Activated CD4-positive, alpha-beta T cell treated with anti-CD3 and anti-CD28 coated beads for 36 hours (primary cell): ENCODE results near the gene PNLIP. TPM values are rescaled to one million over a fixed set of nuclear protein-coding genes. Genes with fewer than 3 reads are reported as not detected.

ENCODE experiments used
- ATAC-seq: fragments of 200-7000 bp; cut with Tn5 transposase; one replicate; pipeline ENCODE4 v1.10.0; 2021; ENCODE audit warnings: mild to moderate bottlenecking, moderate library complexity
- CTCF ChIA-PET: fragments of 350-600 bp; sonication (Branson Sonifier 250); formaldehyde crosslinking; loops from one replicate; lab custom pipeline; 2021; ENCODE audit warnings: antibody characterized with exemption; lab: Charles Lee
- POLR2A ChIA-PET: fragments of 350-600 bp; sonication (Branson Sonifier 250); formaldehyde crosslinking; loops from one replicate; lab custom pipeline; 2021; ENCODE audit warnings: antibody characterized with exemption, inconsistent platforms; lab: Charles Lee
- DNase-seq: peaks from one replicate; pipeline ENCODE4 v3.0.0-alpha.2; 2020
- H3K27ac Mint-ChIP-seq: one replicate; pipeline ENCODE4 v1.8.0; 2021; ENCODE audit warnings: mixed read lengths
- H3K27me3 Mint-ChIP-seq: one replicate; pipeline ENCODE4 v1.8.0; 2021; ENCODE audit warnings: mixed read lengths
- H3K36me3 Mint-ChIP-seq: one replicate; pipeline ENCODE4 v1.8.0; 2021; ENCODE audit warnings: low read depth, mixed read lengths
- H3K4me1 Mint-ChIP-seq: one replicate; pipeline ENCODE4 v1.8.0; 2021; ENCODE audit warnings: mixed read lengths
- H3K4me3 Mint-ChIP-seq: one replicate; pipeline ENCODE4 v1.8.0; 2021; ENCODE audit warnings: mild to moderate bottlenecking, moderate library complexity, mixed read lengths
- H3K9me3 Mint-ChIP-seq: one replicate; pipeline ENCODE4 v1.8.0; 2021; ENCODE audit warnings: low read depth, mixed read lengths
- intact Hi-C, 2 experiments: fragments of 100-400 bp; cut with DNase I in 1 of 2; cut with micrococcal nuclease in 1 of 2; formaldehyde crosslinking; loops; one replicate each; pipeline versions ENCODE4 v1.14.2 to v1.15.1; 2022 to 2024; cut with DNase I, micrococcal nuclease
- total RNA-seq, 2 experiments: library from RNA; stranded (reverse); gene quantifications; one replicate each; pipeline ENCODE4 v1.2.3, GENCODE V29; 2021

Gene PNLIP
- total RNA-seq, 2 experiments from 2014 or later = not detected

GRCh38 chr10:116587878-116588591 lies 42.3 kb downstream of the PNLIP start:
- Mint-ChIP-seq H3K36me3 (no peaks in the 10 kb centered on the region), H3K27me3 (no peaks in the 10 kb centered on the region), H3K9me3 (peaks cover 2% of the 10 kb centered on the region), H3K27ac (no peak overlapping the region), H3K4me3 (no peak overlapping the region), H3K4me1 (no peaks in the 10 kb centered on the region)
- ATAC-seq (no peak), DNase-seq (no peak)
- CTCF ChIA-PET = no interaction called here
- POLR2A ChIA-PET = no interaction called here
- intact Hi-C loops = no loop called here

DNA sequence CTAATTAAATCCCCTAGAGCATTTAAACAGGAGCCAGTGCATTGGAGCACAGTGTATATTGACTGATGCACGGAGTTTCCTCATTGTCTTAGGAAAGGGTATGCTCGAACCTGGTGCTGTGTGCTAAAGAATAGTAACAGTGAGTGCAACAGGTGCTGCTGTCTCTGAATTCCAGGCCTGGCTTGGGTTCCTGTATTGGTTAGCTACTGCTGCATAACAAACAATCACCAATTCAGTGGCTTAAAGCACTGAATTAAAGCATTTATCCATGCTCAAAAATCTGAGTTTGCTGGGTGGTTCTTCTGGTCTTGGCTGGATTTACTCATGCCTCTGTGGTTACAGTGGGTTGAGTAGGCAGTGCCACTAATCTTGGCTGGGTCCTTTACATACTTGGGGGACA lies 43.3 kb downstream of the PNLIP start:
- ATAC-seq = no peak
- H3K9me3 Mint-ChIP-seq = peaks cover 2% of the 10 kb centered on the region

DNA sequence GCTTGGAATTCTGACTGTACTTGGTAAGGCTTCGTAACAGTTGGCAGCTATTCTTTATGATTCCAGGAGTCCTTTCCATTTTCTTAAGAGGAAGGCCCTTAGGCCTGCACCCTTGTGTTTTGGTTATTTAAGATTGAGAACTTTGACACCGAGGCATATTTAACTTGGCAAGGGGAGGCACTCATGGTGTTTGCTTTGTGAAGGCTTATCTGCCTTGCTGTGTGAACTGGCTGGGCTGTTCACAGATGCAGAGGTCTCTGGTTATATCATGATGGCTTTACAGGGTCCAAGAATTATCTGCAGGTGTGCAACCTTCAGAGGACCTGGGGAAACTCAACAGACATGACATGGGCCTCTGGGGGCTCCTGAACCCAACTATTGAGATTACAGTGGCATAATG lies 44.2 kb downstream of the PNLIP start:
- no peak for DNase-seq
- Mint-ChIP-seq H3K27ac (no peak overlapping the region), H3K4me3 (no peak overlapping the region), H3K9me3 (peaks cover 2% of the 10 kb centered on the region), H3K4me1 (no peaks in the 10 kb centered on the region), H3K27me3 (peaks cover 3% of the 10 kb centered on the region), H3K36me3 (no peaks in the 10 kb centered on the region)
- ChIA-PET CTCF (no interaction called here), POLR2A (no interaction called here)
- no peak for ATAC-seq
- intact Hi-C loops = no loop called here

More for the DNA sequence above, 43.3 kb downstream of the PNLIP start:
- Mint-ChIP-seq H3K4me1 (no peaks in the 10 kb centered on the region), H3K27me3 (peaks cover 3% of the 10 kb centered on the region), H3K4me3 (no peak overlapping the region), H3K36me3 (no peaks in the 10 kb centered on the region), H3K27ac (no peak overlapping the region)
- intact Hi-C loops = no loop called here
- DNase-seq = no peak
- POLR2A ChIA-PET = no interaction called here
- CTCF ChIA-PET = no interaction called here

DNA sequence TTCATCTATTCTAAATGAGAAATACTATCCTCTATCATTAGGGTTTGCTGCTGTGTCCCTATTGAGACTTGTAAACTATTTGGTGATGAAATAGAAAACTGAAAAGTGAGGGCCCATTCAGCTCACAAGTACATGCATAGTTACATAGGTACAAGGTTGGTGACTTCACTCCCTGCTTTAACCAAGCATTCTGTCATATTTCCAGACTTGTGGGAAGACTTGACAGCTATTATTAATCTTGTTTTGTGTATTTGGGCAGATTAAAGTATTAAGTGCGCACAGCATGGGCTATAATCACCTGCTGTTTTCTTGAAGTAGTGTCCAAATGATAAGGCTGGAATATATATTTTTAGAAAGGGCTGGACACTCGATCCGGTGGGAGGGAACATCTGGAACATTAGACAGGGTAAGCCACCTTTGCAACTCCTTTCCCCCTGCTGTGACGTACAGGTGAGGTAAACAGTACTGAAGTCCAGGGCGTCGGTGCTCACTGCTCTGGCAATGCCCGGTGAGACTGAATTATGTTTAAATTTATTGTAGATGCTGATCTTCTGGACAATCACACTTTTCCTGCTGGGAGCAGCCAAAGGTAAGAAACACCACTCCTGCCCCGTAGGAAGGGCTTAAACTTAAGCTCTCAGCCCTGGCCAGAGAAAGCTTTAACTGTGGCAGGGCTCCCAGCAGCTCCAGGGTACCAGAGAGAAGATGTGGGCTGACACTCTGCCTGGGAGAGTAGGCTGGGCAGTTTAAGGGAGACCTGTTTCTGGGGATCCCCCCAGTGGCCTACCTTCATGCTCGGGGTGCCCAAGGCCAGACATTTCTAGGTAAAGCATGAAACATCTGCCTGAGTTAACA lies 45.1 kb downstream of the PNLIP start, which contains the start of gene PNLIPRP1:
PNLIPRP1 (plus strand) TSS at position 370 of the 855 bp plus-strand sequence; CDS start at position 541, 171 bp downstream.
- intact Hi-C loops = no loop called here
- CTCF ChIA-PET = interaction anchor here (0.6 kb wide), 1 partner anchor 120 kb away, joined by 3 read pairs; no protein-coding TSS in a partner anchor

DNA sequence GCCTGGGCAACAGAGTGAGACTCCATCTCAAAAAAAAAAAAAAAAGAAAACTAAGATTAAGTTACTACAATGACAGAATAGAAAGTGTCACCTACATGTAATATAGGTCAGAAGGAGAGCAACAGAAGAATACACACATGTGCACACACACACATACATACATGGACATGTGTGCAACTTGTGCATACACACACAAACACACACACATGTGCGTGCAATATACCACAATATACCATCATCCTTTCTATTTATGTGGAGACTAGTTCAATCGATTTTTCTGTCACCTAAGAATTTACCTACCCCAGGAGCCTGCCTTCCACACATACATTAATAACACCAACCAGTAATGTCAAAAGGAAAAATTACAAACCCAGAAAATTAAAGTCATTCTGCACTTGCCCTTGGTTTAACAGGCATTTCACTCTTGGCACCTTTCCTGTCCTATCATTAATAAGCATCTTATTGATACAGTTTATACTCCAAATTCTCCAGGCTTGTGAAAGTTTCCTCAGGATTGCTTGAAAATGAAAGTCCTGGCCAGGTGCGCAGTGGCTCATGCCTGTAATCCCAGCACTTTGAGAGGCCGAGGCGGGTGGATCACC lies 47.5 kb downstream of the PNLIP start:
- CTCF ChIA-PET = interaction anchor here (0.6 kb wide), 1 partner anchor 89 kb away, joined by 6 read pairs; no protein-coding TSS in a partner anchor
- ATAC-seq (no peak), DNase-seq (no peak)

More for the DNA sequence above, 45.1 kb downstream of the PNLIP start, which contains the start of gene PNLIPRP1:
- Mint-ChIP-seq H3K27ac (no peak within 1 kb of the TSS), H3K9me3 (peaks cover 2% of the 10 kb centered on the region), H3K36me3 (no peaks in the 10 kb centered on the region), H3K4me3 (no peak within 1 kb of the TSS), H3K27me3 (peaks cover 3% of the 10 kb centered on the region), H3K4me1 (no peaks in the 10 kb centered on the region)
- POLR2A ChIA-PET = no interaction called here
- no peak for ATAC-seq
- DNase-seq = no peak

DNA sequence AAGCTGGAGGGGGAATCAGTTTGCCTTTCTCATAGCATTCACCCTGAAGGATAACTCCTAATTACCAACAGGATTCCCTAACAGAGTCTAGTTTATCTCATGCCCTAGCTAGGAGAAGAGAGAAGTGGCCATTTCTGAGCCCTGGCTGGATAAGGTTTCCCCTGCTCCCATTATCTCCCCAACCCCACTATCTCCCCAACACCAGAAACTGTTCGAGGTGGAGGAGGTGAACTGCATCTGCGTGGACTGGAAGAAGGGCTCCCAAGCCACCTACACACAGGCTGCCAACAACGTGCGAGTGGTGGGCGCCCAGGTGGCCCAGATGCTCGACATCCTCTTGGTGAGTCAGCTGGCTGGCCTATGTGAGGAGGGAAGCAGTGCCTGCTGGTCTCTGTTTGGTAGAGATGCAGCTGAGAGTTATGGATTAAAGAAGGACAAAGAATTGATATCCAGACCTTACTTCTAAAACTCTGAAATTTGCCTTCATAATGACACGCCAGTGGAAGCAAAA lies 48.8 kb downstream of the PNLIP start:
- DNase-seq (no peak), ATAC-seq (no peak)
- Mint-ChIP-seq H3K27me3 (peaks cover 3% of the 10 kb centered on the region), H3K4me3 (no peak overlapping the region), H3K4me1 (no peaks in the 10 kb centered on the region), H3K27ac (no peak overlapping the region), H3K36me3 (no peaks in the 10 kb centered on the region), H3K9me3 (no peaks in the 10 kb centered on the region)
- CTCF ChIA-PET = interaction anchor here (1.3 kb wide), 1 partner anchor 8 kb away, joined by 3 read pairs; no protein-coding TSS in a partner anchor
- intact Hi-C loops = no loop called here
- POLR2A ChIA-PET = no interaction called here

More for the DNA sequence above, 47.5 kb downstream of the PNLIP start:
- intact Hi-C loops = no loop called here
- Mint-ChIP-seq H3K27me3 (peaks cover 3% of the 10 kb centered on the region), H3K27ac (no peak overlapping the region), H3K9me3 (peaks cover 2% of the 10 kb centered on the region), H3K36me3 (no peaks in the 10 kb centered on the region), H3K4me3 (no peak overlapping the region), H3K4me1 (no peaks in the 10 kb centered on the region)
- POLR2A ChIA-PET = no interaction called here

- ChIA-PET POLR2A (no interaction called here), CTCF (interaction anchor here (1.3 kb wide), 1 partner anchor 9 kb away, joined by 3 read pairs; no protein-coding TSS in a partner anchor)
- intact Hi-C loops = no loop called here
- Mint-ChIP-seq H3K27ac (no peak overlapping the region), H3K4me3 (no peak overlapping the region), H3K36me3 (no peaks in the 10 kb centered on the region), H3K4me1 (no peaks in the 10 kb centered on the region), H3K9me3 (no peaks in the 10 kb centered on the region), H3K27me3 (peaks cover 3% of the 10 kb centered on the region)
- DNase-seq (no peak), ATAC-seq (no peak)
These were observed 50.3 kb downstream of the PNLIP start for GRCh38 chr10:116596062-116596461.

DNA sequence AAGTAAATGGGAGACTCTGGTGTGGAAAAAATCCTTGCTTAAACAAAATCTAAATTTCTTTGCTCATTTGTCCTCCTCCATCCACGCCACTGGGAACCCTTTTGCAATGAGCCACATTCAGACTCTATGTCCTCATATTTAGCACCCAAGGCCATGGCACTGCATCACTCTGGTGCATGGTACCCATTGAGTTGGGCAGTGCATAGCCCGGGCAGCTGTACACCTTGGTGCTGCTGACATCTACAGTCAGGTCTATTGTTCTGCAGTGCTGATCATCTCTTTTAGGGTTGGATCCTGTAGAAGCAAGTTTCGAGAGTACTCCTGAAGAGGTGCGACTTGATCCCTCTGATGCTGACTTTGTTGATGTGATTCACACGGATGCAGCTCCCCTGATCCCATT lies 51.8 kb downstream of the PNLIP start:
- no peak for ATAC-seq
- no peaks in the 10 kb centered on the region for H3K9me3 Mint-ChIP-seq
- no peak overlapping the region for H3K27ac Mint-ChIP-seq
- DNase-seq = no peak
- no peaks in the 10 kb centered on the region for H3K36me3 Mint-ChIP-seq
- ChIA-PET CTCF (no interaction called here), POLR2A (no interaction called here)
- H3K4me1 Mint-ChIP-seq = no peaks in the 10 kb centered on the region
- peaks cover 3% of the 10 kb centered on the region for H3K27me3 Mint-ChIP-seq
- H3K4me3 Mint-ChIP-seq = no peak overlapping the region
- intact Hi-C loops = no loop called here

DNA sequence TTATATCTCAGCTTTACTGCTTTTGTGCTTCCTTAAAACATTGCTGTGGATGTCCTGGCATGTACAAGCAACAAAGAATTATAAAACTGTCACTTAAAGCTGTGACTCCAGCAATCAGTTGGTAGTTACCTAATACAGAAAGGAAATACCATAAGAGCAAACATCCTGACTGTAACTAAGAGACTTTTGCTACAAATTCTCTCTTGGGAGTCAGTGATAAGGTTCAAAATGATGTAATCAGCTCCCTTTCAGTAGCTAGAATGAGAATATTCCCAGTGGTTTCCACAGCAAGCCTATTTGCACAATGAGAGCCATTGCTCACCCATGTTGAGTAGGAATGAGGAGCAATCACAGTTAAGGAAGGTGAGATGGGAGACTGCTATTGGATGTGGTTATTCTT lies 52.6 kb downstream of the PNLIP start:
- Mint-ChIP-seq H3K4me1 (no peaks in the 10 kb centered on the region), H3K36me3 (no peaks in the 10 kb centered on the region), H3K9me3 (no peaks in the 10 kb centered on the region), H3K27me3 (peaks cover 1% of the 10 kb centered on the region), H3K4me3 (no peak overlapping the region), H3K27ac (no peak overlapping the region)
- ChIA-PET POLR2A (no interaction called here), CTCF (no interaction called here)
- DNase-seq (no peak), ATAC-seq (no peak)
- intact Hi-C loops = no loop called here

DNA sequence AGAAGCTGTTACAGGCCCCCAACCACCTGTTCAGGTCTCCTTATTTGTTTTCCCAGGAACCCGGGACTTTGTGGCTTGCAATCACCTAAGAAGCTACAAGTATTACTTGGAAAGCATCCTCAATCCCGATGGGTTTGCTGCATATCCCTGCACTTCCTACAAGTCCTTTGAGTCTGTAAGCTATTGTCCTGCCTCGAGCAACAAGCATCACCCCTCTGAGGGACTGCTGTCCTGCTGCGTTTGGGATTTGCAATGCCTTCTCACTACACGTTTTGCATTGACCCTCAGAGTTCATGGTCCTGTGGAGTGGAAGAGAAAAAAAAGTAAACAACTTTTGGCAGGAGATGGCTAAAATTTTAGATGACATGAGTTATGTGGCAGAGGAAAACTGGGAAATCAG lies 54.3 kb downstream of the PNLIP start:
- POLR2A ChIA-PET = no interaction called here
- DNase-seq (no peak), ATAC-seq (no peak)
- Mint-ChIP-seq H3K4me1 (no peaks in the 10 kb centered on the region), H3K9me3 (no peaks in the 10 kb centered on the region), H3K27ac (no peak overlapping the region), H3K36me3 (no peaks in the 10 kb centered on the region), H3K27me3 (no peaks in the 10 kb centered on the region), H3K4me3 (no peak overlapping the region)
- CTCF ChIA-PET = no interaction called here
- intact Hi-C loops = no loop called here

DNA sequence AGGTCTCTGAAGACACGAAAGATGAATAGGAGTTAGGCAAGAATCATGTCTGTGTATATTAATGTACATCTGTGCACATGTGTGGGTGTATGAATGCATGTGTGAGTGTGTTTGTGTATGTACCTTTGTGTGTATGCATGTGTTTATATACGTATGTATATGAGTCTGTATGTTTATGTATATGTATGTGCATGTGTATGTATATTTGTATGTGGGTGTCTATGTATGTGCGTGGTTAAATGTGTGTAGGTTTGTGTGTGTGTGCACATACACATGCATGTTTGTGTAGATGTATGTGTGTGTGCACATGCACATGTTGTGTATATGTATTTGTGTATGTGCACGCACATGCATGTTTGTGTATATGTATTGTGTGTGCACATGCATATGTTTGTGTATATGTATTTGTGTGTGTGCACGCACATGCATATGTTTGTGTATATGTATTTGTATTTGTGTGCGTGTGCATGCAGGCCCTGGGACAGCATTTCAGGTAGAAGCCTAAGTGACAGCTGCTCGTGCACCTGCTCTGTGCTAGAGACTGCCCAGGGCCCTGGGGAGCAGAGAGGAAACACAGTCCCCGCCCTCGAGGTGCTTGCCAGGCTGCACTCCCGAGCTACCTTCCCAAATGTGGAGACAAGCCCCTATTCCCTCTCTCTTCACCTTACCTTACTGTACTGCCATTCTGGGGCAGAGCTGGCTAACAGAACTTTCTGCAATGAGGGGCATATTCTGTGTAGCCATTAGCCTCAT lies 57.1 kb downstream of the PNLIP start:
- no peaks in the 10 kb centered on the region for H3K4me1 Mint-ChIP-seq
- DNase-seq (no peak), ATAC-seq (no peak)
- no peaks in the 10 kb centered on the region for H3K36me3 Mint-ChIP-seq
- intact Hi-C loops = no loop called here
- H3K9me3 Mint-ChIP-seq = no peaks in the 10 kb centered on the region
- no peak overlapping the region for H3K27ac Mint-ChIP-seq
- H3K27me3 Mint-ChIP-seq = peaks cover 7% of the 10 kb centered on the region
- no peak overlapping the region for H3K4me3 Mint-ChIP-seq
- ChIA-PET POLR2A (no interaction called here), CTCF (no interaction called here)
